H1 (cell line): ENCODE results near the gene IQGAP3. TPM values are rescaled to one million over a fixed set of nuclear protein-coding genes. Genes with fewer than 3 reads are reported as not detected.

Experiments
- CREB1 ChIP-seq: IDR thresholded peaks from 2 replicates; pipeline ENCODE4 v1.6.1; 2012; ENCODE audit warnings: inconsistent platforms
- EZH2 ChIP-seq: fragments of 200-600 bp; sonication (generic); IDR thresholded peaks from 2 replicates; pipeline ENCODE4 v1.7.1; 2012; ENCODE audit warnings: low read depth, mild to moderate bottlenecking, moderate library complexity, low read length, inconsistent platforms; ENCODE audit not compliant: severe bottlenecking
- FOSL1 ChIP-seq: IDR thresholded peaks from 2 replicates; pipeline ENCODE4 v1.6.1; 2011; ENCODE audit warnings: mild to moderate bottlenecking, low read depth, low read length, moderate library complexity; ENCODE audit not compliant: insufficient read depth
- GABPA ChIP-seq: IDR thresholded peaks from 2 replicates; pipeline ENCODE4 v1.6.1; 2011; ENCODE audit warnings: mild to moderate bottlenecking, low read length, moderate library complexity, borderline replicate concordance; ENCODE audit not compliant: insufficient read depth
- GTF2F1 ChIP-seq: IDR thresholded peaks from 2 replicates; pipeline ENCODE4 v1.6.1; 2012; ENCODE audit warnings: low read depth, low read length, improper control_type of control experiment, borderline replicate concordance
- JUN ChIP-seq: IDR thresholded peaks from 2 replicates; pipeline ENCODE4 v1.6.1; 2011; ENCODE audit warnings: low read depth, mild to moderate bottlenecking, improper control_type of control experiment, low read length
- KDM4A ChIP-seq: IDR thresholded peaks from one replicate; pipeline ENCODE4 v1.7.1; 2012; ENCODE audit warnings: low read depth, mild to moderate bottlenecking, moderate library complexity, low read length, inconsistent platforms; ENCODE audit not compliant: severe bottlenecking
- PHF8 ChIP-seq: fragments of 200-600 bp; sonication (generic); conservative IDR thresholded peaks from 2 replicates; pipeline ENCODE4 v1.7.1; 2012; ENCODE audit warnings: low read depth, mild to moderate bottlenecking, inconsistent platforms, low read length, moderate library complexity
- RBBP5 ChIP-seq: IDR thresholded peaks from 2 replicates; pipeline ENCODE4 v1.7.1; 2012; ENCODE audit warnings: low read depth, mild to moderate bottlenecking, inconsistent platforms, low read length, moderate library complexity, borderline replicate concordance
- RFX5 ChIP-seq: IDR thresholded peaks from 2 replicates; pipeline ENCODE4 v1.6.1; 2011; ENCODE audit warnings: low read depth, low read length, improper control_type of control experiment, borderline replicate concordance
- SP1 ChIP-seq: IDR thresholded peaks from 2 replicates; pipeline ENCODE4 v1.6.1; 2011; ENCODE audit warnings: low read depth, low read length
- SRF ChIP-seq: IDR thresholded peaks from 2 replicates; pipeline ENCODE4 v1.6.1; 2011; ENCODE audit warnings: mild to moderate bottlenecking, low read depth, low read length, moderate library complexity
- SUZ12 ChIP-seq: fragments of 200-600 bp; sonication (generic); IDR thresholded peaks from 2 replicates; pipeline ENCODE4 v1.6.1; 2012; ENCODE audit warnings: mild to moderate bottlenecking, inconsistent platforms, low read length, moderate library complexity, mixed read lengths
- TAF1 ChIP-seq: IDR thresholded peaks from 2 replicates; pipeline ENCODE4 v1.6.1; 2011; ENCODE audit warnings: mild to moderate bottlenecking, low read depth, low read length
- TAF7 ChIP-seq: optimal IDR thresholded peaks from 2 replicates; pipeline ENCODE3; 2011; ENCODE audit warnings: low read depth, mild to moderate bottlenecking, inconsistent platforms, low read length, moderate library complexity, borderline replicate concordance
- TCF12 ChIP-seq: IDR thresholded peaks from 2 replicates; pipeline ENCODE4 v1.6.1; 2011; ENCODE audit warnings: low read depth, mild to moderate bottlenecking, low read length
- TEAD4 ChIP-seq: IDR thresholded peaks from 2 replicates; pipeline ENCODE4 v1.6.1; 2012; ENCODE audit warnings: low read depth, low read length, inconsistent platforms, mixed read lengths
- USF2 ChIP-seq: IDR thresholded peaks from 2 replicates; pipeline ENCODE4 v1.6.1; 2011; ENCODE audit warnings: low read length, improper control_type of control experiment
- YY1 ChIP-seq: IDR thresholded peaks from 2 replicates; pipeline ENCODE4 v1.6.1; 2011; ENCODE audit warnings: low read depth, mild to moderate bottlenecking, low read length
- ZNF274 ChIP-seq: IDR thresholded peaks from 2 replicates; pipeline ENCODE4 v1.7.0; 2012; ENCODE audit warnings: low read length, borderline replicate concordance; ENCODE audit errors: extremely low read depth
- polyA plus RNA-seq, 7 experiments: library from polyadenylated mRNA; depleted of rRNA in 3 of 7; stranded (reverse) in 5 of 7; unstranded in 2 of 7; fragments of >200 nt in 5 of 7; fragments of 200-250 nt in 2 of 7; gene quantifications; 1 replicate in 5 of 7; 2 replicates in 1 of 7; 4 replicates in 1 of 7; pipeline versions ENCODE4 v1.2.1 to v1.2.3, GENCODE V29; 2011 to 2013; ENCODE audit warnings: missing spikeins in 2 of 7, mixed read lengths in 2 of 7
- total RNA-seq: library from RNA; stranded (reverse); fragmentation: NEBNext Ultra II Directional; extraction: Animal tissue kit (Norgen Biotek cat#: 25700); gene quantifications from 2 replicates; pipeline ENCODE4 v1.2.1, GENCODE V29; 2021
- TF ChIP-seq, protein P1 (sequence below): IDR thresholded peaks from 2 replicates; pipeline ENCODE4 v1.6.1; 2012; ENCODE audit warnings: inconsistent platforms
- TF ChIP-seq, protein P2 (sequence below): IDR thresholded peaks from 2 replicates; pipeline ENCODE4 v1.6.1; 2012; ENCODE audit warnings: inconsistent platforms

The IQGAP3 gene
- total and polyA plus RNA-seq, 2 of the 8 experiments (the other 6 are each of a cell fraction or from before 2014, with no cell fraction given) = 14.6 to 22.3 TPM

- TF ChIP-seq KDM4A (no peak), TAF1 (peak; percentile 72), TEAD4 (no peak), PHF8 (0 out of 2 replicates have a peak, but pooled peaks have one; percentile 49), SRF (no peak), YY1 (no peak), TCF12 (0 out of 2 replicates have a peak, but pooled peaks have one; percentile 47), RFX5 (no peak), SP1 (peak; percentile 50; the same call in 1 of the 2 replicates), EZH2 (no peak), ZNF274 (no peak), GABPA (no peak), FOSL1 (no peak), GTF2F1 (0 out of 2 replicates have a peak, but pooled peaks have one; percentile 37), CREB1 (peak; percentile 98), JUN (no peak), TAF7 (no peak), RBBP5 (0 out of 2 replicates have a peak, but pooled peaks have one; percentile 68), USF2 (peak; percentile 70), SUZ12 (no peak)
- TF ChIP-seq, protein P1, sequence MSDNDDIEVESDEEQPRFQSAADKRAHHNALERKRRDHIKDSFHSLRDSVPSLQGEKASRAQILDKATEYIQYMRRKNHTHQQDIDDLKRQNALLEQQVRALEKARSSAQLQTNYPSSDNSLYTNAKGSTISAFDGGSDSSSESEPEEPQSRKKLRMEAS = peak; percentile 99
- TF ChIP-seq, protein P2, sequence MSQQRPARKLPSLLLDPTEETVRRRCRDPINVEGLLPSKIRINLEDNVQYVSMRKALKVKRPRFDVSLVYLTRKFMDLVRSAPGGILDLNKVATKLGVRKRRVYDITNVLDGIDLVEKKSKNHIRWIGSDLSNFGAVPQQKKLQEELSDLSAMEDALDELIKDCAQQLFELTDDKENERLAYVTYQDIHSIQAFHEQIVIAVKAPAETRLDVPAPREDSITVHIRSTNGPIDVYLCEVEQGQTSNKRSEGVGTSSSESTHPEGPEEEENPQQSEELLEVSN = peak; percentile 99
Measured at GRCh38 chr1:156504821-156505678, 67.3 kb downstream of the IQGAP3 start (continued).
